ENCODE measurements around the gene AADAT.

GRCh38 chr4:170083541-170083940, 6.2 kb downstream of the AADAT start:
- TF ChIP-seq CTCF (IDR thresholded peaks at IDR 0.05) (no peak), POLR2A (IDR thresholded peaks at IDR 0.05) (no peak)

All from body of pancreas (tissue), 4 donors.